Liver (tissue), 9 donors: Measurements from ENCODE around the gene SLC18A3. TPM values are rescaled to one million over a fixed set of nuclear protein-coding genes. Genes with fewer than 3 reads are reported as not detected.

Source experiments
- DNase-seq: peaks from one replicate; pipeline ENCODE4 v3.0.0-alpha.2; 2017; ENCODE audit warnings: low spot score
- H3K27ac ChIP-seq, 2 donors: one replicate each; pipeline ENCODE4 v1.7.0; 2013; ENCODE audit warnings: inconsistent platforms in 2 of 2, low read length in 2 of 2, control low read depth in 1 of 2, low read depth in 1 of 2, mild to moderate bottlenecking in 1 of 2
- H3K27me3 ChIP-seq, 4 donors: one replicate each; pipeline versions ENCODE4 v1.6.1 to v1.7.0; 2013; ENCODE audit warnings: low read length in 3 of 4, inconsistent platforms in 1 of 4, mild to moderate bottlenecking in 1 of 4, moderate library complexity in 1 of 4; ENCODE audit not compliant: control insufficient read depth in 4 of 4, insufficient read depth in 4 of 4
- H3K36me3 ChIP-seq, 4 donors: one replicate each; pipeline versions ENCODE4 v1.6.1 to v1.7.0; 2013; ENCODE audit warnings: low read length in 3 of 4, mild to moderate bottlenecking in 3 of 4, low read depth in 1 of 4, moderate library complexity in 1 of 4; ENCODE audit not compliant: control insufficient read depth in 4 of 4, insufficient read depth in 3 of 4
- H3K4me1 ChIP-seq, 4 donors: one replicate each; pipeline versions ENCODE4 v1.6.1 to v1.7.0; 2013; ENCODE audit warnings: low read length in 3 of 4, mild to moderate bottlenecking in 3 of 4, moderate library complexity in 1 of 4; ENCODE audit not compliant: control insufficient read depth in 4 of 4, insufficient read depth in 4 of 4
- H3K4me3 ChIP-seq, 3 donors: one replicate each; pipeline versions ENCODE4 v1.6.1 to v1.7.0; 2013; ENCODE audit warnings: low read length in 3 of 3, control low read depth in 1 of 3, low read depth in 1 of 3, mild to moderate bottlenecking in 1 of 3
- H3K9ac ChIP-seq, 2 donors: one replicate each; pipeline ENCODE4 v1.7.0; 2013; ENCODE audit warnings: low read length in 2 of 2, mild to moderate bottlenecking in 2 of 2, moderate library complexity in 2 of 2, control low read depth in 1 of 2, low read depth in 1 of 2
- H3K9me3 ChIP-seq, 4 donors: one replicate each; pipeline versions ENCODE4 v1.6.1 to v1.7.0; 2013; ENCODE audit warnings: low read length in 3 of 4; ENCODE audit not compliant: control insufficient read depth in 4 of 4
- EGR1 ChIP-seq, 2 donors: IDR thresholded peaks; 2 replicates each; pipeline ENCODE4 v1.6.1; 2016 to 2018; ENCODE audit warnings: antibody characterized with exemption in 2 of 2, low read depth in 2 of 2
- FOXA1 ChIP-seq: IDR thresholded peaks from 2 replicates; pipeline ENCODE4 v1.6.1; 2016; ENCODE audit warnings: antibody characterized with exemption
- FOXA2 ChIP-seq: IDR thresholded peaks from 2 replicates; pipeline ENCODE4 v1.6.1; 2016; ENCODE audit warnings: antibody characterized with exemption
- GABPA ChIP-seq, 2 donors: IDR thresholded peaks in 1 of 2; conservative IDR thresholded peaks in 1 of 2; 2 replicates each; pipeline ENCODE4 v1.6.1; 2016; ENCODE audit warnings: antibody characterized with exemption in 2 of 2, mild to moderate bottlenecking in 1 of 2, moderate library complexity in 1 of 2
- HNF4G ChIP-seq: IDR thresholded peaks from 2 replicates; pipeline ENCODE4 v1.6.1; 2016; ENCODE audit warnings: antibody characterized with exemption
- JUND ChIP-seq, 2 donors: IDR thresholded peaks; 2 replicates each; pipeline ENCODE4 v1.6.1; 2016; ENCODE audit warnings: antibody characterized with exemption in 2 of 2
- NR2F2 ChIP-seq: IDR thresholded peaks from 2 replicates; pipeline ENCODE4 v1.6.1; 2016; ENCODE audit warnings: antibody characterized with exemption
- RAD21 ChIP-seq, 2 donors: IDR thresholded peaks; 2 replicates each; pipeline ENCODE4 v1.6.1; 2016; ENCODE audit warnings: antibody characterized with exemption in 2 of 2, mild to moderate bottlenecking in 2 of 2
- REST ChIP-seq: IDR thresholded peaks from 2 replicates; pipeline ENCODE4 v1.6.1; 2016; ENCODE audit warnings: antibody characterized with exemption, mild to moderate bottlenecking
- RXRA ChIP-seq, 2 donors: IDR thresholded peaks; 2 replicates each; pipeline ENCODE4 v1.6.1; 2017 to 2018; ENCODE audit warnings: antibody characterized with exemption in 2 of 2, mild to moderate bottlenecking in 1 of 2
- SP1 ChIP-seq: IDR thresholded peaks from 2 replicates; pipeline ENCODE4 v1.6.1; 2018; ENCODE audit warnings: antibody characterized with exemption, mild to moderate bottlenecking
- TAF1 ChIP-seq: conservative IDR thresholded peaks from 2 replicates; pipeline ENCODE4 v1.6.1; 2016; ENCODE audit warnings: antibody characterized with exemption, mild to moderate bottlenecking
- YY1 ChIP-seq: IDR thresholded peaks from 2 replicates; pipeline ENCODE4 v1.6.1; 2016; ENCODE audit warnings: antibody characterized with exemption, mild to moderate bottlenecking
- ZBTB33 ChIP-seq: IDR thresholded peaks from 2 replicates; pipeline ENCODE4 v1.6.1; 2016; ENCODE audit warnings: antibody characterized with exemption
- WGBS: extraction: QIAGEN DNeasy Blood & Tissue Kit; methylation state at CpG from one replicate; pipeline ENCODE4 v1.1.7; 2013; 5-methylcytosine and 5-hydroxymethylcytosine counted together
- polyA plus RNA-seq, 2 donors: library from polyadenylated mRNA; stranded (reverse) in 1 of 2; unstranded in 1 of 2; fragments of 200-250 nt in 1 of 2; fragments of >200 nt in 1 of 2; fragmentation: Nextera tagmentation in 1 of 2; extraction: Ambion mirVana in 1 of 2; gene quantifications; one replicate each; pipeline versions ENCODE4 v1.2.1 to v1.2.3, GENCODE V29; 2013 to 2015
- total RNA-seq, 2 donors: library from RNA; depleted of rRNA; stranded (reverse); fragments of >200 nt; gene quantifications; one replicate each; pipeline ENCODE4 v1.2.3, GENCODE V29; 2014
- TF ChIP-seq, protein P1 (sequence below): IDR thresholded peaks from 2 replicates; pipeline ENCODE4 v1.6.1; 2016; ENCODE audit warnings: antibody characterized with exemption
- TF ChIP-seq, protein P2 (sequence below): fragments of 150-350 bp; IDR thresholded peaks from 2 replicates; pipeline ENCODE4 v1.5.1; 2017; ENCODE audit warnings: improper control_type of control experiment, low read depth, low read length; ENCODE audit not compliant: missing input control
- donor health status: healthy.
- donor health status: healthy.
- donor health status: healthy.
- donor health status: healthy.
- donor health status: healthy.

The SLC18A3 gene
- total and polyA plus RNA-seq, 4 donors = not detected

- Histone ChIP-seq H3K4me1 (no peaks in the 10 kb centered on the region), H3K4me3 (no peak overlapping the region), H3K9me3 (peaks cover 0 to under 1% (median 0%) of the 10 kb centered on the region in 4 donors), H3K9ac (no peak overlapping the region), H3K27me3 (peaks cover 0 to 6% (median 1%) of the 10 kb centered on the region in 4 donors), H3K27ac (no peak overlapping the region), H3K36me3 (no peaks in the 10 kb centered on the region)
- no peak for TF ChIP-seq FOXA2
- no peak for TF ChIP-seq JUND (IDR thresholded peaks at IDR 0.05)
- no peak for TF ChIP-seq REST
- no peak for TF ChIP-seq GABPA (IDR thresholded peaks at IDR 0.05 in 1 of 2, conservative IDR thresholded peaks at IDR 0.05 in 1 of 2)
- TF ChIP-seq EGR1 (IDR thresholded peaks at IDR 0.05; ENCODE audit: low read depth in 2 of 2) = no peak
- TF ChIP-seq NR2F2 = no peak
- no peak for TF ChIP-seq TAF1
- TF ChIP-seq YY1 = no peak
- no peak for TF ChIP-seq RAD21 (IDR thresholded peaks at IDR 0.05)
- TF ChIP-seq RXRA (IDR thresholded peaks at IDR 0.05) = no peak
- TF ChIP-seq, protein P1, sequence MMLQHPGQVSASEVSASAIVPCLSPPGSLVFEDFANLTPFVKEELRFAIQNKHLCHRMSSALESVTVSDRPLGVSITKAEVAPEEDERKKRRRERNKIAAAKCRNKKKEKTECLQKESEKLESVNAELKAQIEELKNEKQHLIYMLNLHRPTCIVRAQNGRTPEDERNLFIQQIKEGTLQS = no peak
- TF ChIP-seq SP1 = no peak
- TF ChIP-seq FOXA1 = no peak
- no peak for TF ChIP-seq ZBTB33
- no peak for TF ChIP-seq HNF4G
- WGBS = 82% methylated on average over 8 of the region's 8 CpGs
- no peak for DNase-seq
Observed at GRCh38 chr10:49645417-49645816, 35.3 kb downstream of the SLC18A3 start.

- Histone ChIP-seq H3K4me3 (no peak overlapping the region), H3K4me1 (no peaks in the 10 kb centered on the region), H3K27ac (no peak overlapping the region), H3K9ac (no peak overlapping the region), H3K36me3 (no peaks in the 10 kb centered on the region), H3K9me3 (no peaks in the 10 kb centered on the region), H3K27me3 (no peaks in the 10 kb centered on the region)
- TF ChIP-seq NR2F2 (no peak), SP1 (no peak), RAD21 (IDR thresholded peaks at IDR 0.05) (no peak), RXRA (IDR thresholded peaks at IDR 0.05) (no peak), FOXA2 (no peak)
- TF ChIP-seq, protein P2, sequence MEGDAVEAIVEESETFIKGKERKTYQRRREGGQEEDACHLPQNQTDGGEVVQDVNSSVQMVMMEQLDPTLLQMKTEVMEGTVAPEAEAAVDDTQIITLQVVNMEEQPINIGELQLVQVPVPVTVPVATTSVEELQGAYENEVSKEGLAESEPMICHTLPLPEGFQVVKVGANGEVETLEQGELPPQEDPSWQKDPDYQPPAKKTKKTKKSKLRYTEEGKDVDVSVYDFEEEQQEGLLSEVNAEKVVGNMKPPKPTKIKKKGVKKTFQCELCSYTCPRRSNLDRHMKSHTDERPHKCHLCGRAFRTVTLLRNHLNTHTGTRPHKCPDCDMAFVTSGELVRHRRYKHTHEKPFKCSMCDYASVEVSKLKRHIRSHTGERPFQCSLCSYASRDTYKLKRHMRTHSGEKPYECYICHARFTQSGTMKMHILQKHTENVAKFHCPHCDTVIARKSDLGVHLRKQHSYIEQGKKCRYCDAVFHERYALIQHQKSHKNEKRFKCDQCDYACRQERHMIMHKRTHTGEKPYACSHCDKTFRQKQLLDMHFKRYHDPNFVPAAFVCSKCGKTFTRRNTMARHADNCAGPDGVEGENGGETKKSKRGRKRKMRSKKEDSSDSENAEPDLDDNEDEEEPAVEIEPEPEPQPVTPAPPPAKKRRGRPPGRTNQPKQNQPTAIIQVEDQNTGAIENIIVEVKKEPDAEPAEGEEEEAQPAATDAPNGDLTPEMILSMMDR = no peak
- no peak for DNase-seq
- 89% methylated on average over 22 of the region's 22 CpGs for WGBS
Observed at GRCh38 chr10:49645871-49646870, 36.1 kb downstream of the SLC18A3 start.
